ENCODE measurements around the gene SPATS2L.

SPATS2L gene

DNA sequence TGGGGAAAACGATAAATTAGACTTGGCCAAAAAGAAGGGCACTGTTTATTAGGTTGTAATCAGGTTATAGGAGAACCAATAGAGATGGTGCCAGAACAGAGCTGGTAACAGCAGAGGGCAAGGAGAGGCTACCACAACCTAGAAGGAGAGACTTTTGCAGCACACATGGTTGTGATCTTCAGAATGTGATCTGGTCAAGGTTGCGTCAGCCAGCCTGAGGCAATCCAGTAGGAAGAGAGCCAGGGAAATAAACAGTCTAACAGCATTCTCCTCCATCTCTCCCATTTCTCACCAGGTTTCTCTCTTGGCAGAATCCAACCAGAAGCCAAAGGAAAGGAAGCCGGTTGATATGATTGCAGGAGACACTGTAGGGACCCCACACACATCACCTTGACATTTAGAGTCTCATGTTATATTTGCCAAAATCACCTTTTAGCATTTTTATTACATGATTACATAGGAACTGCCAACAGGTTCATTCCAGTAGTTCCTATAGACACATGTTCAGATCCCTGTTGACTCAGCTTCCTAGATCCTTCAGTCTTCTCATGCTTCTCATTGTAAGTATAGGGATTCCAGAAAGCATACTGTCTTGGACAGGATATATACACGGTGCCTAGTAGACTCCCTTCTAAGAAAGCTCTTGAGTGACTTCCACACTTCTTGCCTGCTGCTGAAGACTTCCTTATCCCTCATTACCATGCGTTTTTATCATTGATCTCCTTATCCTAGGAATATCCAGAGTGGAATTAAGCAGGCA, 17.6 kb upstream of the SPATS2L start:
- in situ Hi-C loops (cut with MboI; ENCODE audit: low sequenced_read_pairs) = no loop called here

DNA sequence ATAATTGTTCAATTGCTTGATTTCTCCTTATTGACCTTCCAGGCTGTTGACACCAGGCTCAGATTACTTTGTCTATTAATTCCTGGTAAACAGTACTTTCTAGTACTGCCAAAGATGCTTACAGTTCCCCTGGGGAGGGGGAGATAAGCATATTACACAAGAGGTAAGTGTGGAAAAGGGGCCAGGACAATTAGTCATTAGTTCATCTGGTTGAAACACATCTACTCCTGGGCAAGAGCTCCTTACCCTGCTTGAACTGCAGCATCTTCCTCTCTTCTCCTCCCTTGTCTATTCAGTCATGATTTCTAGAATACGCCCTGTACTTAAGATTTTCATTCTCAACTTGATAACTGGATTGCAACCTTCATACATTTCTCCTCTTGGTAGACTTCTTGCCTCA, 10.4 kb upstream of the SPATS2L start:
- in situ Hi-C loops (cut with MboI; ENCODE audit: low sequenced_read_pairs) = no loop called here

DNA sequence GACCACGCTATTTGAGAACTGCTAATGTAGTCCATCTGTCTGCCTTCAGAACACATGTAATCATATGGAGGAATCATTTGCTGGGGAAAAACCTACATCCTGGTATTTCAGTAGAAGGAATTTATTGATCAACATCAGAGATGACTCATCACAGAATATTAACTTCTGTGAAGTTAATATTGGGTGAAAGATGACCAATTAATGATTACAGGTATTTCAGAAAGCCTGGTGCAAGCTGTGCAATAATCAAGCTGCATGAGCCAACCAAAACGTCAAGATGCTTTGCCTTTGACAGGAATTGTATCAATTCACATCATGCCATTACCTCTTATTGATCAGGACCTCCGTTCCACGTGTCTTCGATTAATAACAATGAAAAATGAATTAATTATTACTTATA, 9.4 kb upstream of the SPATS2L start:
- in situ Hi-C loops (cut with MboI; ENCODE audit: low sequenced_read_pairs) = no loop called here

DNA sequence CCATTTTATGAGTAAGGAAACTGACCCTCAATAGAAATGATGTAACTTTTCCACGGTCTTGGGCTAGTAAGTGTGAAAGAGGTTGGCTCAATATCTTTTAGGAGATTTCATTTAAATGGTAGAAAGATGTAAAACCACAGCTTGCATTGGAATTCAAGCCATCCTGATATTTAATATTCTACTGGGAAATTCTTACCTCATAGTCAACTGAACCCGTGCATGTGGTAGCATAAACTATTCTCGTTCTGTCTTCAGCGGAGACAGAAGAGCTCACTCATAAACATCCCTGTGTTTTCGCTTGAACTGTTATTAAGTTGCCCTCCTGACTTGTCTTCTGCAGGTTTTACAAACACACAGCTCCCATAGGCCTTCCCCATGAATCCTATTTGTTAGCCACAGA, 8.5 kb upstream of the SPATS2L start:
- in situ Hi-C loops (cut with MboI; ENCODE audit: low sequenced_read_pairs) = no loop called here

DNA sequence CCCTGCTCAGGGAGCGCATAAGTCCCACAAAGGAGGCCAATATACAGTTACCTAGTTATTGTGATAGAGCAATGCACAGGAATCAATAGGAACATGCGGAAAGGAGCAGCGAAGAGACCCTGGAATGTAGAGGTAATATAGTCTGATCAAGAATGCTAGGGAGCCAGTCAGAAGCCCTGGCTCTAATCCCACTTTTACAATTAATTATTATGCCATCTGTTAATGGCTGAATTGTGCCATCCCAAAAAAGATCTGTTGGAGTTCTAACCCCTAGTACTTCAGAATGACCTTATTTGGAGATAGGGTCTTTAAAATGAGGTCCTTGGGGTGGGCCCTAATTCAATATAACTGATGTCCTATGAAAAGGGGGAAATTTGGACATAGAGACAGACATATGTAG, 7.7 kb upstream of the SPATS2L start:
- in situ Hi-C loops (cut with MboI; ENCODE audit: low sequenced_read_pairs) = no loop called here

DNA sequence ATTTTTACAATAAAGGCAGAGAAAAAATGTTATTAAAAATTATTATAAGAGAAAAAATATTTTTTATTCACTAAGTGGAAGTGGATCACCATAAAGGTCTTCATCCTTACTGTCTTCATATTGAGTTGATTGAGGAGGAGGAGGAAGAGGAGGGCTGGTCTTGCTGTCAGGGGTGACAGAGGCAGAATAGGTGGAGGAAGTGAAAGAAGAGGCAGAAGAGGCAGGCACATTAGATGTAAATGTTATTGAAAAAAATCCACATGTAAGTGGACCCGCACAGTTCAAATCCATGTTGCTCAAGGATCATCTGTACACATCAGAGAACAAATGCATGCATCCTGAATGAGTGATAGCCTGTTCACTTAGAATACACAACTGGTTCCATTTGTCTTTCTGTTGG, 6.4 kb upstream of the SPATS2L start:
- in situ Hi-C loops (cut with MboI; ENCODE audit: low sequenced_read_pairs) = no loop called here

DNA sequence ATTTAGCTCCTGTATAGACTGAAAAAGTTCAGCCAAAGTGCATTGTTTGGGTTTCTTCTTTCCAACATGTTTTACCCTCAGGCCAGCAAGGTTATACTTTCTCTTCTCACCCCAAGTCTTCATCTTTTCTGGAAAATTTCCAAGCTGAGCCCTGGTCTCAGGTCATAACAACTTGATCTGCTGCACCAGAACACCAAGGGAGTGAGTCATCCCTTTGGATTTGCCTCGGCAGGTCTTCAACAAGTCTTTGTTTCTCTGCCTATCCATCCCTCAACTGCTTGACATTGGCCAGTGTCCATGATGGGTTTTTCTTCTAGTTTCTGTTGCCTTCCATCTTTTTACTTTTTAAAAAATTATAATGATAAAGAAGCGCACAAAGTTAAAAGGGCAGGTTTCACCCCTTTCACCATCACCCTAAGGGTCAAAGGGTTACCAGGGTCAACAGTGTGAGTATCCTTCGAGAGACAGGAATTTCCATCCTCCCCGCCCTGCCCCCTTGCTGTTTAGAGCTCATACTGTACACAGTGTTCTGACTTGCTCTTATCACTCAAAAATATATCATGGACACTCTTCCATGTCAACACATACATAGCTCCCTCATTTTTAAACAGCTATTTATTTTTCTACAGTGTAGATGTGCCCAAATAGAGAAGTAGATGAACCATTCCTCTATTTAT, 5.7 kb upstream of the SPATS2L start:
- in situ Hi-C loops (cut with MboI; ENCODE audit: low sequenced_read_pairs) = no loop called here

DNA sequence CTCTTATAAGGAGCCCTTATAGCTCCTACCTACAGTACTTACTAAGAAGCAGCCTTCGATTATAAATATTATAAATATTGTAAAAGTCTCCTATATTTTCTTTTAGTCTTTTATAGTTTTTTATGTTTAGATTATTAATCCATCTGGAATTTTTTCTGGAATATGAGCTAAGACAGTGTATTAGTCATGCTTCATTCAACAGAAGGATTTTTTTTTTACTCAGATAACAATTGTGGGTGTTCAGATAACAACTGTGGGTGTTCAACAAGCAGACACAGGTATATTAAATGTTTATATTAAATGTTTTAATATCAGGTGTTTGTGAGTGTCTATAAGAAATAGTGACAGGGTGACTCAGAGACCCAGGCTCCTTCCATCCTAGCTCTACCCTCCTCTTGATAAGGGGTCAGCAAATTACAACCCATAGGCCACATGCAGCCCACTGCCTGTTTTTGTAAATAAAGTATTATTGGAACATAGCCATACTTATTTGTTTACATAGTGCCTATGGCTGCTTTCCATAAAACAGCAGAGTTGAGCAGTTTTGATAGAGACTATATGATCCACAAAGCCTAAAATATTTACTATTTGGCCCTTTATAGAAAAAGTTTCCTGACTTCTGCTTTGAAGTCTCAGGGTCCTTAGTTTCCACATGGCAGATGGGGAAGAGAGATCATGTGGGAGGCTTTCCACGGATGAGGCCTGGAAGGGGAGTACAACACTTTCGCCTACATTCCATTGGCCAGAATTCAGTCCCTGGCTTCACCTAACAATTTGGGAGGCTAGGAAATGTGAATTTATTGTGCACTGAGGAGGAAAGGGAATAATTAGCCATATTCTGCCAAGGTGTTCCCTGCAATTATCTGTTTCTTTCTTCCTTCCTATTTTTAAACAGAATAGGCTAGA, 4.3 kb upstream of the SPATS2L start:
- in situ Hi-C loops (cut with MboI; ENCODE audit: low sequenced_read_pairs) = no loop called here

DNA sequence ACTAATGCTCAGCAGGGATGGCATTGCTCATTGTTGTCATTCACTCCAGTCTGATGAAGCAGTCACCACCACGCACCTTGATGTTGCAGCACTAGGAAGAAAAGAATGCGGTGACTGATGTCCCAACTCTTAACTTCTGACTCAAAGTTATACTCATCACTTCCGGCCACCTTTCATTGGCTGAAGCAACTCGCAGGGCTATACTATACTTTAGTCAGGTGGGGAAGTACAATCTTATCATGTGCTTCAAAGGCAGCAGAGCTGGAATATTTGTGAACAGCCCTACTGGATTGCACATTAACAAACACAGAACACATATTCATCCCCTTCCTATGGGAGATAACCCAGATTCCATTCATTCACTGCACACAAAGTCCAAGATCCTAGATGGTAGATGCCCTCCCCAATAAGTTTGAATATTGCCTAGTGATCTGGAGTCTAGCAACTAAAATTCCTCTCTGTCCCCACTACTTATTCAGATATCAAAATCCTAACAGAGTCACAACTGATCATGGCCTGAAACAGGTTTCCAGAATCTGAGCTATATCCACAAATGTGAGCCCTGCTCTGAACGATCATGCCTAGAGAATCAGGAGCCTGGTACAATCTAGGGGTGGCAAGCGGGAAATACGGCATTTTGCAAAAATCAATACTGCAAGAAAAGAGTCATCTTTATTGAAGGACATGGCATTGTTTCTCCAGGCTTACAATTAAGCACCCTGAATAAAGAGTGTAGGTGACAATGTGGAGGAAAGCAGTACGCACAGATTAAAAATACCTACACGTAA, 3.4 kb upstream of the SPATS2L start:
- in situ Hi-C loops (cut with MboI; ENCODE audit: low sequenced_read_pairs) = no loop called here

DNA sequence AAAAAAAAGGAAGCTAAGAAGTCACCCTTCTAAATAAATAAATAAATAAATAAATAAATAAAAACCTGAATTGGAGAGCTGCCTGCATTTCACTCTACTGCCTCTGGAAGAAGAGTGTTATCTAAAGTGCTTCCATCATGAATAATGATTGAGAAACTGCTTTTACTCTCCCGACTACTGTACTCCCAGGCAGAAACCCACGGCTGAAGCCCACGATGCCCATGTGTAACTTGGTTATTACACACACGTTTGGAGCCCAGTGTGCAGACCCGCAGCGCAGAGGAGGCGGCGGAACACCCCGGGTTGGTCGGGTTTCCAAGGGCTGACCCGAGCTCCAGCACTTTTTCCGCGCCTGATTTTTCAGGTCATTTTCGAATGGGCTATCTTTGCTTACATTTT, 697 bp upstream of the SPATS2L start:
- in situ Hi-C loops (cut with MboI; ENCODE audit: low sequenced_read_pairs) = no loop called here

DNA sequence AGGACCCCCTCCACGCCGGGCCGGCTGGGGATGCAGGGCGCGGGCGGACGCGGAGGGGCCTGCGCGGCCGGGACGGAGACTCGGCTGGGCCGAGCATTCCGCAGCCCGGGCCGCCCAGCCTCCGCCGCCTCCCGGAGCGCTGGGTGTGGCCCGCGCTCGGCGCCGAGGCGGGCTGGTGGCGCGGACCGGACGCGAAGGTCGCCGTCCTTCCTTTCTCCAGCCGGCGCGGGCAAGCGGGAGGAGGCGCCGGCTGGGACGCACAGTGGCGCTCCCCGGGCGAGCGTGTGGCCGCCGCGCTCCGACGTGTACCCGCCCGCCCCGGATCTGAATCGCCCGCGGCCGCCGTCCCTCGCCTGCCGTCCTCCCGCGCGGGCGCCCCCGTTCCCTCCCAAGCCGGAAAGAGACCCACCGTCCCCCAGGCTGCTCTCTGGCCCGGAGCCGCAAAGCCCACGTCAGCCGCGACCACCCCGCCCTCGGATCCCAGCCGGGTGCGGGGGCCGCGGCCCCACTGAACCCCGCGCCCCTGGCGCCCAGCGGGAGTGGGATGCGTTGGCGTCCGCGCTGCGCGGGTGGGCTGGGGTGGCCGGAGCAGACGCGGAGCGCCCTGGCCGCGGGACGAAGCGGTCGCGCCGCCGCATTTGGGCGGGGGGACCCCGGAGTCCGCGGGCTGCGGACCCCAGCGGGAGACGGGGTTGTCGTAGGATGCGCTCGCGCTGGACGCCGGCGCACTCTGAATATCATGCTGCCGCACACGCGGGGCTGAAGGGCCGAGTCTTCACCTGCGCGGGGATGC, 634 bp downstream of the SPATS2L start:
- in situ Hi-C loops (cut with MboI; ENCODE audit: low sequenced_read_pairs) = no loop called here

DNA sequence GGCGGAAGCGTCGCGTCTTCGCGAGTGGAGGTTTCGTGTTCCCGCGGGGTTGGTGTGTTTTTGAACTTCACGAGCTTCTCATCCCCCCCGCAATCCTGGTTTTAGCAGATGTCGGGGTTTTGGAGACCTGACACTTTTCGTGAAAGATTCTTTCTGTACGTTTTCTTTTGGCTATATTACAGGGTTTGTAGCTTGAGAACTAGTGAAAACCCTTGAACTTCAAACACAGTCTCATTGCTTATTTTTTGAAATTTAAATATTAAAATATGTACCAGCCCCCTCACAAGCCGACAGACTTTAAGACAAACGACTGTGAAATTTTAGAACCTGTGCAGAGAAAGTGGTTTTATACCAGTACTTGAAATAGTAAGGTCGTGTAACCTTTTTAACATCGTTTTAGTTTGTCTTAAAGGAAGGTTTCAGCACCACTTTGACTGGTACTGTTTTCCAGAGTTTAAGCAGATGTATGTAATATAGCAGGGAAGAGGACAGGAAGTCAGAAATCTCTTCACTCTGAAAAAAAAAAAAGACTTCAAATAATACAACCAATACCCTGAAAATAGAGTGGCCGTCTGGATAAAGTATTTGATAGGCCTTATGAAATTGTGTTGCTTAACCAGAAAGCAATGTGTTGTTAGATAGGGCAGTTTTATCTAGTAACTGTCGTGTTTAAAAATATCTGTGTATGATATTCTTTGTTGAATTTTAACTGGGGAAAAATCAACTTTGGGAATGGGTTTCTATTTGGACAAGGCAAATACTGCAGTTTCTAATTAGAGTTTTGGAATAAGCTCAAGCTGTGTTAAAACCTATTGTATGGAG, 1.4 kb downstream of the SPATS2L start:
- in situ Hi-C loops (cut with MboI; ENCODE audit: low sequenced_read_pairs) = no loop called here

DNA sequence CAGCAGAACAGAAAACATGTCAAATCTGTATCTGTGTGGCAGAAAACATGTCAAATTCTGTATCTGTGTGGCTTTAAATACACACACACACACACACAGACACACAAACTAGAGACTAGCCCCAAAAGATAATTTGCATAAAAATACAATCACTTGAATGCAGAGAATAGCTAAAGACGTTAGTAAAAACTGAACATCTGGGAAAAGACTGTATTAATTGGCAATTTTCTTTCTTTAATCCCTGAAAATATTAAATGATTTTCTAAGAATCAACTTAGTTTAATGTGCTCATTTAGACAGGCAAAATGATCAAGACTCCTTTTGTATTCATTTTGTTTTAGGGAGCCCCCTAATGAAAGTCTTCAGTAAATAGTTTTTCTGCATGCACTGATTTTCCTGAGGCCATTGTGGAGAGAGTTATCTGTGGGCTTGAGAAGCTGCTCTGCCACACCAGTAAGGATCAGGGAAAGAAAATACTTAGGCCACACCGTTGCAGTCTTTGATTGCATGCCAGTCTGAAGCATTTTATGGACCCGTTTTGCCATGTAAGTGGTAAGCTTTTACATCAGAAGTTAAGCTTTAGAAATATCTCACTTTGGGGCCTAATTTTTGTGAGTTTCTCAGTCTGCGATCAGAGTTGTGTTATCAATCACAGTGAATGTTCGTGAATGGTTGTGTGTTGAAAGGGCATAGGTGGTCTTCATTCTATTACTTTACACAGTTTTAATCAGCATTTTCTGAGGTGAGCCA, 2.2 kb downstream of the SPATS2L start:
- in situ Hi-C loops (cut with MboI; ENCODE audit: low sequenced_read_pairs) = no loop called here

DNA sequence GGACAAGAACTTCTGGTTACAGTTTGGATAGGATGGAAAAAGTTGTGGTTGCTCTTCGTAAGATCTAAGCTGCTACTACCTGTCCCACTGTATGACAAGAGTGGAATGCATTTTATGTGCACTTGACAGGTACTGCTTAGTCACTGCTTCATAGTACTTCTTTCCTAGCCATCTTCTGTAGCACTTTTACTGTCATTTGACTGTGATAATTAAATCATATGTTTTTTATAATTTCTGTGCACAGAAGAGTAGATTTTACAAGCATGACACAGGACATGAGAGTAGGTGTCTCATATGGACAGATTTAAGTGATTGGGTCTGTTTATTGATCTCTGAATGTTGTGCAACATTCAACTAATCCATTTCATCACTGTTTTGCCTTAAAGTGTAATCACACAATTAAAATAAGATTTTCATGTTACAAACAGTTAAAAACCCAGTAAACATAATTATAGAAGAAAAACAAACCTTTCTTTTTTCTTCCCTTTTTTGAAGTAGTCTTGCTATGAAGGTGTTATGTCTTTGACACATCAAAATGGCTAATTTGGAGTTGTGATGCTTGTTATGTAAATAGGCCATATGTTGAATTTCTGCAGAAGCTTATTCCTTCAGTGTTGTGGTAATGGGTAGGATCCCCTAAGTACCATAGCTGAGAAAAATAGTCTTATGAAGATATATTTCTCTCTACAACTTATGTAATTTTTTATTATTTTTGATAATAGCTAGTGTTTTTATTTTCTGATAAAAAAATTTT, 3.0 kb downstream of the SPATS2L start:
- in situ Hi-C loops (cut with MboI; ENCODE audit: low sequenced_read_pairs) = no loop called here

DNA sequence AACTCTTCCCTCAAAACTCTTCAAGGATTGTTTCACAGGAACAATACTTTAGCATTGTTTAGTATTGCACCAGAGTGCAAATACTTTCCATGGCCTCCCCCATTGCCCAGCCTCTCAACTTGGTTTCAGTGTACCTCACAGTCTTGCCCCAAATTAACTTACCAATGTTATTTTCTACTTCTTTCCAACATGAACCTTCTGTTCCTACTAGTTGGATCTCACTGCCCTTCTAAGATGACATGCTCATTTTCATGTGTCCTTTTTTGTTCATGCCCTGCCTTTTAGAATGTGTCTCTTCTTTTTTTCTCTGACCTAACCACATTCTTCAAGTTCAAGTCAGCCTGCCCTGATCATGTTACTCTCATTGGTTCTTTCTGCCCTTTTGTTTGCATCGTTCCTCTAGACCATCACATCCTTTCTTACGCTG, 4.1 kb downstream of the SPATS2L start:
- in situ Hi-C loops (cut with MboI; ENCODE audit: low sequenced_read_pairs) = no loop called here

DNA sequence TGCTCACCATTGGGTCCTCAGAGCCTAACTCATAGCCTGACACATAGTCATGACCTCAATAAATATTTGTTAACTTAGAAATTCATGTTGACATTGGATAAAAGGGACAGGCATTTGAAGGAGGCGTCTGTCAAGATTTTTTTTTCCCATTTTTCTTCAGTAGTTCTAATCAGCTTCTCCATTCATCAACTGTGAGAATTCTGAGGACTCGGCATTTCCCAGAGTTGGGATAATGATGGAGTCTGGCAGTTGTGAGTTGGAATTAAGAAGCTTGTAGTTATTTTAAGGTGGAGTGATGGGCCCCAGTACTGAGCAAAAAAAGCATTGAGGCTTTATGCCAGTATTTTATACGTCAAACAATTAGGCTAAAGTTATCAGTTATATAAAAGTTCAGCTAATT, 4.6 kb downstream of the SPATS2L start:
- in situ Hi-C loops (cut with MboI; ENCODE audit: low sequenced_read_pairs) = no loop called here

DNA sequence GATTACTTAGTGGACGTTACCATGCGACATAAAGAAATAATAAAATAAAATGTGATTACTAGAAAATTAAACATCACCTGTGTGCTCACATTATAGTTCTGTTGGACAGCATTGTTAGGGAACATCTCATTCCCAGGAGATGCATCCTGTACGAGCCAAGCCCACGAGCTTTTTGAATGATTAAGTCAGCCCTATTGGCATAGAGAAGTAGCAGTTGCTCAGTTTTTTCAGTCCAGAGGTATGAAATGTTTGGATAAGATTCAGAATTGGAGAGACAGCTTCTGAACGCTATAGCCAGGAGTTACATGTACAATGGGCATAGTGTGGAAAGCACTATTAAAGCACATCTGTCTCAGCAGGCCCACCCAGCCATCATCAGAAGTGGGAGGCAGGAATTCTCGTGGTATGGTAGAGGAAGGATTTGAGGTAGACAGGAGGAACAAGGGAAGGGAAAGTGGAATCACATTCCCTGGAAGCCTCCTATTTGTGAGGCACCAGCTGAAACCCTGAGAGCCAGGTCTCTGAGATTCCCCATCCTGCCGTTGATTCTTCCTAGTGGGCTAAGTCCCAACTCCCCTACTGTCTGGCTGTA, 8.6 kb downstream of the SPATS2L start:
- in situ Hi-C loops (cut with MboI; ENCODE audit: low sequenced_read_pairs) = no loop called here

All from hTERT RPE-1 (cell line).